Stimulated activated CD4-positive, alpha-beta T cell treated with anti-CD3 and anti-CD28 coated beads, Interleukin-12 subunit alpha, Interleukin-12 subunit beta, amount 100 ng/mL, for 48 hours (primary cell): Measurements from ENCODE around the gene TRIM73.
A peak's percentile ranks its signal among the peaks of the same experiment; 100 is the strongest.
"Not testable (repeated sequence)": the region's sequence is repeated elsewhere in the genome, so short reads cannot be mapped to it uniquely, and the experiment has no call there.

Source experiments
- DNase-seq, 3 donors: peaks; one replicate each; pipeline ENCODE4 v3.0.0-alpha.2; 2020; ENCODE audit warnings: low read depth in 2 of 3, low spot score in 1 of 3

The TRIM73 gene

GRCh38 chr7:75395329-75395728 is at the start of gene TRIM73:
Gene TRIM73, plus strand, starts transcription at chr7:75395629. Its CDS starts 3,305 bp downstream, at chr7:75398934.
- not testable (repeated sequence) for DNase-seq

- DNase-seq = peak; percentile 2 to 26 (median 15)
Measured at GRCh38 chr7:75358671-75359541, 36.5 kb upstream of the TRIM73 start.

GRCh38 chr7:75359542-75359848 is 35.9 kb upstream of the TRIM73 start:
- DNase-seq = not testable (repeated sequence)

- DNase-seq = not testable (repeated sequence)
Measured at GRCh38 chr7:75364079-75364478, 31.4 kb upstream of the TRIM73 start.

GRCh38 chr7:75366643-75367042 is 28.8 kb upstream of the TRIM73 start:
- not testable (repeated sequence) for DNase-seq

- DNase-seq = not testable (repeated sequence)
Measured at GRCh38 chr7:75367313-75367712, 28.1 kb upstream of the TRIM73 start.

- DNase-seq = not testable (repeated sequence)
Measured at GRCh38 chr7:75374144-75374518, 21.3 kb upstream of the TRIM73 start.

- DNase-seq = not testable (repeated sequence)
Measured at GRCh38 chr7:75374519-75375317, 20.7 kb upstream of the TRIM73 start.

GRCh38 chr7:75393194-75393593 is 2.2 kb upstream of the TRIM73 start:
- not testable (repeated sequence) for DNase-seq

GRCh38 chr7:75397865-75398264 is 2.4 kb downstream of the TRIM73 start:
- DNase-seq = not testable (repeated sequence)

- not testable (repeated sequence) for DNase-seq
Measured at GRCh38 chr7:75398771-75399700, 3.6 kb downstream of the TRIM73 start.

GRCh38 chr7:75400575-75400974 is 5.1 kb downstream of the TRIM73 start:
- DNase-seq = not testable (repeated sequence)

GRCh38 chr7:75403455-75404443 is 8.3 kb downstream of the TRIM73 start:
- DNase-seq = not testable (repeated sequence)

GRCh38 chr7:75404663-75405062 is 9.2 kb downstream of the TRIM73 start:
- DNase-seq = not testable (repeated sequence)

GRCh38 chr7:75409880-75410822 is 14.7 kb downstream of the TRIM73 start:
- DNase-seq = not testable (repeated sequence)

GRCh38 chr7:75410823-75411173 is 15.4 kb downstream of the TRIM73 start:
- DNase-seq = not testable (repeated sequence)

- not testable (repeated sequence) for DNase-seq
Measured at GRCh38 chr7:75414204-75414603, 18.8 kb downstream of the TRIM73 start.

GRCh38 chr7:75414708-75415427 is 19.4 kb downstream of the TRIM73 start:
- DNase-seq = not testable (repeated sequence)
